Endothelial cell of umbilical vein (primary cell): ENCODE data around the gene MEIOSIN. TPM values are rescaled to one million over a fixed set of nuclear protein-coding genes. Genes with fewer than 3 reads are reported as not detected.
"Not testable (repeated sequence)": the region's sequence is repeated elsewhere in the genome, so short reads cannot be mapped to it uniquely, and the experiment has no call there.

Source experiments
- Bru-seq: library from RNA; stranded (reverse); fragments of 400-500 nt; gene quantifications from one replicate; lab custom pipeline; 2021; lab: Mats Ljungman, UMichigan
- BruChase-seq, 2 experiments: library from RNA; stranded (reverse); fragments of 400-500 nt; gene quantifications; one replicate each; lab custom pipeline; 2021; lab: Mats Ljungman, UMichigan
- BruUV-seq: library from RNA; stranded (reverse); fragments of 400-500 nt; replicated peaks from 2 replicates; lab custom pipeline; 2021; lab: Mats Ljungman, UMichigan
- CTCF ChIA-PET: fragments of 300-600, 350-600 bp; sonication (Branson Sonifier 250); formaldehyde crosslinking; loops from one replicate; lab custom pipeline; 2021; ENCODE audit warnings: antibody characterized with exemption, inconsistent platforms; lab: Charles Lee
- POLR2A ChIA-PET: fragments of 300-600, 350-600 bp; sonication (Branson Sonifier 250); formaldehyde crosslinking; loops from one replicate; lab custom pipeline; 2021; ENCODE audit warnings: antibody characterized with exemption, inconsistent platforms; lab: Charles Lee
- DNase-seq: peaks from one replicate; pipeline ENCODE4 v3.0.0-alpha.2; 2011; ENCODE audit warnings: low read depth, low spot score
- FAIRE-seq: peaks from 2 replicates; lab custom pipeline; 2011; peaks lifted over from hg19 to GRCh38; lab: Jason Lieb, UNC
- H2AFZ ChIP-seq: 2 replicates; pipeline ENCODE4 v1.6.0; 2012; ENCODE audit warnings: low read depth, low read length, control low read depth, inconsistent platforms
- H3K27ac ChIP-seq: 2 replicates; pipeline ENCODE4 v1.5.1; 2011; ENCODE audit warnings: low read depth, mild to moderate bottlenecking, control low read depth, low read length, moderate library complexity; ENCODE audit not compliant: insufficient read depth
- H3K27me3 ChIP-seq, 2 experiments: 2 replicates each; pipeline versions ENCODE4 v1.6.0 to v1.6.1; 2011; ENCODE audit warnings: low read length in 2 of 2, mixed read lengths in 1 of 2; ENCODE audit not compliant: control insufficient read depth in 2 of 2, insufficient read depth in 2 of 2
- H3K36me3 ChIP-seq, 2 experiments: 2 replicates in 1 of 2; 3 replicates in 1 of 2; pipeline ENCODE4 v1.5.1; 2011; ENCODE audit warnings: low read length in 2 of 2, mild to moderate bottlenecking in 1 of 2, moderate library complexity in 1 of 2; ENCODE audit not compliant: control insufficient read depth in 2 of 2, insufficient read depth in 2 of 2; ENCODE audit errors: extremely low read depth in 1 of 2
- H3K4me1 ChIP-seq: 3 replicates; pipeline ENCODE4 v1.5.1; 2011; ENCODE audit warnings: mild to moderate bottlenecking, low read length; ENCODE audit not compliant: control insufficient read depth, insufficient read depth; ENCODE audit errors: extremely low read depth
- H3K4me2 ChIP-seq: 2 replicates; pipeline ENCODE4 v1.6.1; 2011; ENCODE audit warnings: low read length, control low read depth, mixed read lengths; ENCODE audit not compliant: insufficient read depth
- H3K4me3 ChIP-seq, 3 experiments: fragments of 200-600 bp in 1 of 3; sonication (generic), shearing (Covaris generic) in 1 of 3; replicated peaks in 1 of 3; 2 replicates each; pipeline ENCODE4 v1.5.1; 2011 to 2016; ENCODE audit warnings: control low read depth in 3 of 3, low read length in 3 of 3, mild to moderate bottlenecking in 2 of 3, inconsistent platforms in 1 of 3, low read depth in 1 of 3, moderate library complexity in 1 of 3; ENCODE audit not compliant: insufficient read depth in 1 of 3
- H3K79me2 ChIP-seq: 2 replicates; pipeline ENCODE4 v1.6.0; 2012; ENCODE audit warnings: low read length, inconsistent platforms; ENCODE audit not compliant: control insufficient read depth, insufficient read depth
- H3K9ac ChIP-seq: replicated peaks from 2 replicates; pipeline ENCODE3; 2011; ENCODE audit warnings: low read length, control low read depth; ENCODE audit not compliant: insufficient read depth; ENCODE audit errors: extremely low read depth
- H3K9me1 ChIP-seq: replicated peaks from 3 replicates; pipeline ENCODE4 v1.6.0; 2011; ENCODE audit warnings: mild to moderate bottlenecking, low read length; ENCODE audit not compliant: control insufficient read depth, insufficient read depth; ENCODE audit errors: extremely low read depth
- H3K9me3 ChIP-seq: replicated peaks from 2 replicates; pipeline ENCODE4 v1.5.1; 2012; ENCODE audit warnings: low read length, inconsistent platforms; ENCODE audit not compliant: control insufficient read depth, insufficient read depth
- H4K20me1 ChIP-seq: replicated peaks from 2 replicates; pipeline ENCODE3; 2011; ENCODE audit warnings: mild to moderate bottlenecking, low read length; ENCODE audit not compliant: control insufficient read depth, insufficient read depth; ENCODE audit errors: extremely low read depth
- CTCF ChIP-seq, 2 donors: IDR thresholded peaks; 1 replicate in 1 of 2; 2 replicates in 1 of 2; pipeline ENCODE4 v1.5.1; 2011; ENCODE audit warnings: low read length in 2 of 2, mild to moderate bottlenecking in 2 of 2, moderate library complexity in 2 of 2, control low read depth in 1 of 2, inconsistent platforms in 1 of 2, low read depth in 1 of 2; ENCODE audit not compliant: insufficient read depth in 1 of 2; ENCODE audit errors: extremely low read depth in 1 of 2
- EZH2 ChIP-seq: IDR thresholded peaks from 2 replicates; pipeline ENCODE4 v1.6.1; 2012; ENCODE audit warnings: borderline replicate concordance, low read depth, mild to moderate bottlenecking, moderate library complexity, low read length, inconsistent platforms; ENCODE audit not compliant: severe bottlenecking
- FOS ChIP-seq: IDR thresholded peaks from 2 replicates; pipeline ENCODE4 v1.6.1; 2011; ENCODE audit warnings: mild to moderate bottlenecking, low read length, moderate library complexity, borderline replicate concordance; ENCODE audit not compliant: insufficient read depth
- GATA2 ChIP-seq: IDR thresholded peaks from 2 replicates; pipeline ENCODE4 v1.7.0; 2011; ENCODE audit warnings: low read depth, mild to moderate bottlenecking, moderate library complexity, mixed read lengths, low read length; ENCODE audit not compliant: insufficient read length, insufficient read depth
- JUN ChIP-seq: IDR thresholded peaks from 2 replicates; pipeline ENCODE4 v1.6.1; 2011; ENCODE audit warnings: borderline replicate concordance, low read depth; ENCODE audit not compliant: insufficient read length, insufficient read depth
- MAX ChIP-seq: IDR thresholded peaks from 2 replicates; pipeline ENCODE4 v1.6.1; 2011; ENCODE audit not compliant: insufficient read depth, insufficient read length
- MYC ChIP-seq: IDR thresholded peaks from one replicate; pipeline ENCODE4 v1.6.1; 2011; ENCODE audit warnings: mild to moderate bottlenecking, low read depth, low read length
- POLR2A ChIP-seq: IDR thresholded peaks from 2 replicates; pipeline ENCODE4 v1.6.1; 2012; ENCODE audit warnings: low read depth, mild to moderate bottlenecking, control low read depth, low read length
- POLR2AphosphoS5 ChIP-seq: IDR thresholded peaks from 2 replicates; pipeline ENCODE4 v1.6.1; 2012; ENCODE audit warnings: low read depth, mild to moderate bottlenecking, control low read depth, low read length, moderate library complexity; ENCODE audit not compliant: insufficient read depth
- dilution Hi-C: fragments of 300-500 bp; cut with MboI; formaldehyde crosslinking; loops from one replicate; pipeline ENCODE4 v1.15.0; 2019; ENCODE audit warnings: low sequenced_read_pairs; ENCODE audit not compliant: extremely low pct_ligation_motif_present
- intact Hi-C: fragments of 100-400 bp; cut with micrococcal nuclease; formaldehyde crosslinking; loops from one replicate; pipeline ENCODE4 v1.10.0; 2022
- long read RNA-seq: library from polyadenylated mRNA; stranded (forward); transcript quantifications from one replicate; pipeline ENCODE4 v2.0.0, GENCODE V29; 2021
- polyA minus RNA-seq, 3 experiments: library from RNA; depleted of rRNA, polyadenylated mRNA; stranded (reverse); fragments of >200 nt; gene quantifications; 1 replicate in 1 of 3; 2 replicates in 2 of 3; pipeline ENCODE4 v1.2.3, GENCODE V29; 2011
- polyA plus RNA-seq, 4 experiments: library from polyadenylated mRNA; depleted of rRNA in 3 of 4; stranded (reverse) in 3 of 4; unstranded in 1 of 4; fragments of >200 nt; gene quantifications; 2 replicates each; pipeline versions ENCODE4 v1.2.1 to v1.2.3, GENCODE V29; 2011 to 2012; ENCODE audit warnings: missing spikeins in 1 of 4
- total RNA-seq: library from RNA; stranded (reverse); gene quantifications from 2 replicates; pipeline ENCODE4 v1.2.3, GENCODE V29; 2021

MEIOSIN gene
- total RNA-seq, result not detected in 2 replicates
- not detected in 2 replicates for polyA plus RNA-seq
- not detected in 2 replicates for polyA plus RNA-seq (2011; cell fraction: cytosol; rRNA removed)
- polyA plus RNA-seq (2011; cell fraction: nucleus; rRNA removed), result not detected in 2 replicates
- polyA plus RNA-seq (2012), result not detected in 2 replicates
- polyA minus RNA-seq, result not detected in 2 replicates
- polyA minus RNA-seq (2011; cell fraction: cytosol; rRNA and poly(A)+ RNA removed), result not detected
- not detected in 2 replicates for polyA minus RNA-seq (2011; cell fraction: nucleus; rRNA and poly(A)+ RNA removed)
- not detected for Bru-seq, nascent RNA
- BruChase-seq, experiment 1, labeled RNA remaining after a 6-hour chase, result not detected
- not detected for BruChase-seq, experiment 2, labeled RNA remaining after a 2-hour chase
- long read RNA-seq, result 0 reads

- no peaks in the 10 kb centered on the region for H3K36me3 ChIP-seq
- no TSS peak for BruUV-seq
- dilution Hi-C loops (no loop called here), intact Hi-C loops (no loop called here)
- H3K4me2 ChIP-seq, result no peak within 1 kb of the TSS
- H2AFZ ChIP-seq, result no peak within 1 kb of the TSS
- no peaks in the 10 kb centered on the region for H3K9me1 ChIP-seq
- H3K79me2 ChIP-seq, result peaks cover 22% of the 10 kb centered on the region
- no peak within 1 kb of the TSS for H3K4me3 ChIP-seq
- no peak for FAIRE-seq
- H3K9ac ChIP-seq, result no peak within 1 kb of the TSS
- peaks cover 6% of the 10 kb centered on the region for H3K4me1 ChIP-seq
- POLR2A ChIA-PET, result interaction anchor here (0.6 kb wide), 1 partner anchor 1866 kb away, joined by 6 read pairs; no protein-coding TSS in a partner anchor
- no peak within 1 kb of the TSS for H3K27ac ChIP-seq
- no peaks in the 10 kb centered on the region for H4K20me1 ChIP-seq
- H3K27me3 ChIP-seq, result no peaks in the 10 kb centered on the region
- H3K9me3 ChIP-seq, result no peaks in the 10 kb centered on the region
- DNase-seq, result no peak
- TF ChIP-seq MYC (no peak), FOS (no peak), EZH2 (no peak), JUN (no peak), POLR2A (no peak), CTCF (IDR thresholded peaks at IDR 0.05; ENCODE audit: extremely low read depth in 1 of 2, insufficient read depth in 1 of 2, low read depth in 1 of 2, low read length in 2 of 2) (no peak), GATA2 (no peak), POLR2AphosphoS5 (no peak), MAX (no peak)
- CTCF ChIA-PET, result interaction anchor here (1.0 to 1.2 kb wide), 2 partner anchors 41 to 84 kb away, joined by 3 to 4 read pairs; partner anchors contain the start of gene QPCTL
These were observed at the start of gene MEIOSIN for GRCh38 chr19:45733160-45733810. Gene MEIOSIN (plus strand): TSS chr19:45733439. CDS start chr19:45735377, 1,938 bp downstream.

GRCh38 chr19:45685045-45685444 is 48.2 kb upstream of the MEIOSIN start:
- dilution Hi-C loops, H3K9me1 ChIP-seq, H3K27ac ChIP-seq, H3K4me2 ChIP-seq, H3K9ac ChIP-seq, H3K79me2 ChIP-seq, FAIRE-seq, BruUV-seq, H3K9me3 ChIP-seq, H3K27me3 ChIP-seq, H4K20me1 ChIP-seq, H3K4me3 ChIP-seq, POLR2A ChIA-PET, H2AFZ ChIP-seq, intact Hi-C loops, DNase-seq, H3K4me1 ChIP-seq: not testable (repeated sequence)
- CTCF ChIA-PET, result interaction anchor here (0.9 kb wide), 1 partner anchor 8 kb away, joined by 4 read pairs; no protein-coding TSS in a partner anchor
- peaks cover 4 to 26% of the 10 kb centered on the region in 2 experiments for H3K36me3 ChIP-seq
